ENCODE measurements around the gene PTPA.

- no peak for TF ChIP-seq CTCF (IDR thresholded peaks at IDR 0.05)
- no peak for TF ChIP-seq POLR2AphosphoS5 (IDR thresholded peaks at IDR 0.05)
- no peak for TF ChIP-seq POLR2A (IDR thresholded peaks at IDR 0.05)
These were observed 72.4 kb downstream of the PTPA start for GRCh38 chr9:129183495-129184218.

Data from breast epithelium (tissue), 3 donors.